ENCODE results near the gene STK4.
A peak's percentile ranks its signal among the peaks of the same experiment; 100 is the strongest.

STK4 gene

GRCh38 chr20:44966030-44966961 lies at the start of gene STK4:
STK4 (plus strand) TSS chr20:44966512; CDS start chr20:44966569, 57 bp downstream.
- peak; percentile 96 for DNase-seq (ENCODE audit: low spot score)

- no peak for DNase-seq (ENCODE audit: low spot score)
Observed at GRCh38 chr20:44916586-44916985, 49.7 kb upstream of the STK4 start.

GRCh38 chr20:44917399-44917798 lies 48.9 kb upstream of the STK4 start:
- no peak for DNase-seq (ENCODE audit: low spot score)

GRCh38 chr20:44918342-44918741 lies 48.0 kb upstream of the STK4 start:
- no peak for DNase-seq (ENCODE audit: low spot score)

GRCh38 chr20:44918761-44919160 lies 47.6 kb upstream of the STK4 start:
- no peak for DNase-seq (ENCODE audit: low spot score)

GRCh38 chr20:44921447-44921846 lies 44.9 kb upstream of the STK4 start:
- no peak for DNase-seq (ENCODE audit: low spot score)

- no peak for DNase-seq (ENCODE audit: low spot score)
Observed at GRCh38 chr20:44924541-44924940, 41.8 kb upstream of the STK4 start.

- DNase-seq (ENCODE audit: low spot score), result no peak
Observed at GRCh38 chr20:44928595-44928994, 37.7 kb upstream of the STK4 start.

GRCh38 chr20:44930517-44931168 lies 35.7 kb upstream of the STK4 start:
- DNase-seq (ENCODE audit: low spot score), result no peak

- DNase-seq (ENCODE audit: low spot score), result no peak
Observed at GRCh38 chr20:44931911-44932310, 34.4 kb upstream of the STK4 start.

- no peak for DNase-seq (ENCODE audit: low spot score)
Observed at GRCh38 chr20:44932916-44933315, 33.4 kb upstream of the STK4 start.

- DNase-seq (ENCODE audit: low spot score), result no peak
Observed at GRCh38 chr20:44936510-44936909, 29.8 kb upstream of the STK4 start.

GRCh38 chr20:44938637-44939036 lies 27.7 kb upstream of the STK4 start:
- no peak for DNase-seq (ENCODE audit: low spot score)

GRCh38 chr20:44941120-44941691 lies 25.1 kb upstream of the STK4 start:
- DNase-seq (ENCODE audit: low spot score), result no peak

- DNase-seq (ENCODE audit: low spot score), result no peak
Observed at GRCh38 chr20:44942264-44942973, 23.9 kb upstream of the STK4 start.

GRCh38 chr20:44943828-44944227 lies 22.5 kb upstream of the STK4 start:
- DNase-seq (ENCODE audit: low spot score), result no peak

GRCh38 chr20:44945261-44945660 lies 21.1 kb upstream of the STK4 start:
- no peak for DNase-seq (ENCODE audit: low spot score)

GRCh38 chr20:44946271-44946852 lies 19.9 kb upstream of the STK4 start:
- DNase-seq (ENCODE audit: low spot score), result no peak

- DNase-seq (ENCODE audit: low spot score), result no peak
Observed at GRCh38 chr20:44948107-44948506, 18.2 kb upstream of the STK4 start.

GRCh38 chr20:44948513-44948912 lies 17.8 kb upstream of the STK4 start:
- DNase-seq (ENCODE audit: low spot score), result no peak

- DNase-seq (ENCODE audit: low spot score), result no peak
Observed at GRCh38 chr20:44950368-44950767, 15.9 kb upstream of the STK4 start.

- no peak for DNase-seq (ENCODE audit: low spot score)
Observed at GRCh38 chr20:44952731-44953130, 13.6 kb upstream of the STK4 start.

Data from GM03348 (cell line).